ENCODE measurements around the gene JPH4. TPM values are rescaled to one million over a fixed set of nuclear protein-coding genes. Genes with fewer than 3 reads are reported as not detected.

JPH4 gene
- total and polyA plus RNA-seq, 2 donors (not counting 1 experiment from before 2014, with no cell fraction given): not detected

DNA sequence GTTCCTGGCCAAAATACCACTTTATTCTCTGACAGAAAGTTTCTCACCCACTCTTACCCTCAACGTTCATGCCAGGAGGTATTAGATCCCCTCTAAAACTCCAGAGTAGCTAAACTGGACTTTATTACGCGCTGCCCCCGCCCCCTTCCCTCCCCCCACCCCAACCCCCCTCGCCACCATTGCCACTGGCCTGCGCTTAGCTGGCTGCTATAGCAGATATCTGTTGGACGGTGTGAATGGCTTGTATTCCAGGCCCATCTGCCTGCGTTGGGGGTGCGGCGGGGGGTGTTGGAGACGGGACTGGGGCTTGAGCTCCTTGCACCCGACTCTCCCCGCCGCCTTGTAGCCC lies 23.1 kb downstream of the JPH4 start:
- peaks cover 10% of the 10 kb centered on the region for H3K79me2 ChIP-seq (ENCODE audit: control insufficient read depth, insufficient read depth, low read length)
- peaks cover 0 to 6% (median 2%) of the 10 kb centered on the region in 4 experiments for H3K27me3 ChIP-seq (replicated peaks in 1 of 4; ENCODE audit: control extremely low read depth in 1 of 4, control insufficient read depth in 3 of 4, insufficient read depth in 4 of 4, low read length in 3 of 4)
- peak overlapping the region; percentile 69 to 84 for H3K27ac ChIP-seq (ENCODE audit: low read length in 2 of 2)
- intact Hi-C loops (cut with micrococcal nuclease): loop anchor here (5.0 to 10.0 kb wide), 4 partner anchors 253 to 659 kb away; partner anchors contain the start of genes ACIN1, C14orf119, CHMP4A and DCAF11
- WGBS (ENCODE audit: insufficient coverage): 1% methylated on average over 8 of the region's 14 CpGs
- peaks cover 0 to 26% of the 10 kb centered on the region in 2 experiments for H3K36me3 ChIP-seq (replicated peaks in 1 of 2; ENCODE audit: control extremely low read depth in 1 of 2, control insufficient read depth in 1 of 2, extremely low read depth in 1 of 2, insufficient read depth in 2 of 2, low read length in 1 of 2)
- H2AFZ ChIP-seq (ENCODE audit: insufficient read depth, low read depth, low read length, poor library complexity, severe bottlenecking): peak overlapping the region; percentile 96
- H3K9me3 Mint-ChIP-seq (ENCODE audit: insufficient read depth): no peaks in the 10 kb centered on the region
- POLR2A ChIA-PET: interaction anchor here (0.6 to 0.8 kb wide), 6 partner anchors 33 to 1144 kb away, joined by 3 to 5 read pairs (median 4); partner anchors contain the start of genes CBLN3, KHNYN and PABPN1
- peak overlapping the region; percentile 81 for H3K4me2 ChIP-seq (replicated peaks; ENCODE audit: low read depth, low read length, poor library complexity, severe bottlenecking)
- peaks cover 25 to 42% of the 10 kb centered on the region in 2 donors for H3K4me1 ChIP-seq (ENCODE audit: control insufficient read depth in 2 of 2, insufficient read depth in 2 of 2, low read length in 2 of 2)
- H3K27ac Mint-ChIP-seq: peak overlapping the region; percentile 99
- H3K4me3 ChIP-seq (ENCODE audit: control extremely low read depth in 1 of 5, extremely low read depth in 1 of 5, insufficient read depth in 1 of 5, low read depth in 2 of 5, low read length in 4 of 5): peak overlapping the region; percentile 17 to 97 (median 81)
- CTCF ChIA-PET: interaction anchor here (0.9 to 12.4 kb wide), 5 partner anchors 13 to 87 kb away, joined by 3 to 335 read pairs (median 5); partner anchors contain the start of gene AP1G2
- no peak for TF ChIP-seq EZH2 (IDR thresholded peaks at IDR 0.05; ENCODE audit: borderline replicate concordance, insufficient read depth, low read depth, low read length, poor library complexity, severe bottlenecking)
- TF ChIP-seq, protein P1, sequence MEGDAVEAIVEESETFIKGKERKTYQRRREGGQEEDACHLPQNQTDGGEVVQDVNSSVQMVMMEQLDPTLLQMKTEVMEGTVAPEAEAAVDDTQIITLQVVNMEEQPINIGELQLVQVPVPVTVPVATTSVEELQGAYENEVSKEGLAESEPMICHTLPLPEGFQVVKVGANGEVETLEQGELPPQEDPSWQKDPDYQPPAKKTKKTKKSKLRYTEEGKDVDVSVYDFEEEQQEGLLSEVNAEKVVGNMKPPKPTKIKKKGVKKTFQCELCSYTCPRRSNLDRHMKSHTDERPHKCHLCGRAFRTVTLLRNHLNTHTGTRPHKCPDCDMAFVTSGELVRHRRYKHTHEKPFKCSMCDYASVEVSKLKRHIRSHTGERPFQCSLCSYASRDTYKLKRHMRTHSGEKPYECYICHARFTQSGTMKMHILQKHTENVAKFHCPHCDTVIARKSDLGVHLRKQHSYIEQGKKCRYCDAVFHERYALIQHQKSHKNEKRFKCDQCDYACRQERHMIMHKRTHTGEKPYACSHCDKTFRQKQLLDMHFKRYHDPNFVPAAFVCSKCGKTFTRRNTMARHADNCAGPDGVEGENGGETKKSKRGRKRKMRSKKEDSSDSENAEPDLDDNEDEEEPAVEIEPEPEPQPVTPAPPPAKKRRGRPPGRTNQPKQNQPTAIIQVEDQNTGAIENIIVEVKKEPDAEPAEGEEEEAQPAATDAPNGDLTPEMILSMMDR (IDR thresholded peaks at IDR 0.05): no peak
- ATAC-seq (ENCODE audit: low read depth): no peak
- H3K4me1 Mint-ChIP-seq: peaks cover 45% of the 10 kb centered on the region
- no peaks in the 10 kb centered on the region for H3K27me3 Mint-ChIP-seq
- no peak for DNase-seq
- peak overlapping the region; percentile 98 for H3K4me3 Mint-ChIP-seq
- peak overlapping the region; percentile 93 for H3K9ac ChIP-seq (ENCODE audit: low read length)
- peaks cover 11% of the 10 kb centered on the region for H4K20me1 ChIP-seq (ENCODE audit: control insufficient read depth, insufficient read depth, low read length, poor library complexity, severe bottlenecking)
- no peaks in the 10 kb centered on the region for H3K9me3 ChIP-seq (ENCODE audit: control extremely low read depth in 1 of 3, control insufficient read depth in 2 of 3, insufficient read depth in 1 of 3, low read length in 2 of 3)
